MV-4-11 (cell line): ENCODE results near the gene SHCBP1.

Source experiments
- DNase-seq: peaks from one replicate; lab custom pipeline; 2025; lab: John Stamatoyannopoulos, UW

SHCBP1 gene

DNA sequence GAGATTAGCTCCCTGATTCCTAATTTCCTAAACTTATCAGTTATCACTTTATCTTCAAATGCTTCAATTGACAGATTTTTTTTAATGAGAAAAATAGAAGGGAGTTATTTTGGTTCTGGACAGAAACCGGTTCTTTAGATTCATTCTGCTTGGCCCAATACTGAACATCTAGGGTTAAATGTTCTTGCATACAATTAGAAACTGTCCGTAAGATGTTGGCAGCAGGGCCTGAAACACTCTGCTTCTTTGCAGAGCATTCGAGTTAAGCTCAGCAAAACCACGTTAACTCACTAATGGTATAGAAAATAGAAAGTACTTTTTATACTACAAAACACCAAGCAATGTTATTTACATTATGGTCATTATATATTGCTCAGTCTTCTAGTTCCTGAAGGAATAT lies 7.2 kb downstream of the SHCBP1 start:
- DNase-seq = no peak

GRCh38 chr16:46613352-46613751 lies 7.8 kb downstream of the SHCBP1 start:
- no peak for DNase-seq

- peak; percentile 69 for DNase-seq
These were observed 9.1 kb downstream of the SHCBP1 start for GRCh38 chr16:46612121-46612520.

GRCh38 chr16:46607529-46607928 lies 13.7 kb downstream of the SHCBP1 start:
- peak; percentile 20 for DNase-seq

- no peak for DNase-seq
These were observed 14.9 kb downstream of the SHCBP1 start for GRCh38 chr16:46606231-46606630.

DNA sequence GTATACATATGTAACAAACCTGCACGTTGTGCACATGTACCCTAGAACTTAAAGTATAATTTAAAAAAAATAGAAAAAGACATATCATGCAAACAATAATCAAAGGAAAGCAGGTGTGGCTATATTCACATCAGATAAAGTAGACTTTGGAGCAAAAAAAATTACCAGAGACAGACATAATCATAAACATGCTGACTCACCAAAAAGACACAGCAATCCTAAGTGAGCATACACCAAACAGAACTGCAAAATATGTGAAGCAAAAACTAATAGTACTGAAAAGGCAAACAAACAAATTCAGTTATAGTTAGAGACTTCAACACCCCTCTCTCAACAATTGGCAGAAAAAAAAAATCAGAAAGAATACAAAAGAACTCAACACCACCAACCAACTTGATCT lies 29.9 kb downstream of the SHCBP1 start:
- DNase-seq = no peak

DNA sequence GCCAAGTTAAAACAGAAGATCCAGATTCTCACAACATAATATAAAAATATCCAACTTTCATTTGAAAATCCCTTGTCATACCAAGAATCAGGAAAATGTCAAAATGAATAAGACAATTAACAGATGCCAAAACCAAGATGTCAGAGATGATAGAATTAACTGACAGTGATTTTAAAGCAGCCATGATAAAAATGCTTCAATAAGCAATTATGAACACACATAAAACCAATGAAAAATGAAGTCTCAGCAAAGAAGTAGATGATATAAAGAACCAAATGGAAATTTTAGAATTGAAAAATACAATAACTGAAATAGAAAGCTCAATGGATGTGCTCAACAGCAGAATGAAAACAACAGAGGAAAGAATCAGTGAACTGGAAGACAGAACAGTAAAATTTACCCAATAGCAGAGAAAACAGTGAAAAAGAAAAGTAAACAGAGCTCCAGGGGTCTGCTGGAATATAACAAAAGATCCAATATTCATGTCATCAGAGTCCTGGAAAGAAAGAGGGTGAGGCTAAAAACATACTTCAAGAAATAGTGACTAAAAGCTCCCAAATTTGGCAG lies 35.1 kb downstream of the SHCBP1 start:
- DNase-seq = no peak

DNA sequence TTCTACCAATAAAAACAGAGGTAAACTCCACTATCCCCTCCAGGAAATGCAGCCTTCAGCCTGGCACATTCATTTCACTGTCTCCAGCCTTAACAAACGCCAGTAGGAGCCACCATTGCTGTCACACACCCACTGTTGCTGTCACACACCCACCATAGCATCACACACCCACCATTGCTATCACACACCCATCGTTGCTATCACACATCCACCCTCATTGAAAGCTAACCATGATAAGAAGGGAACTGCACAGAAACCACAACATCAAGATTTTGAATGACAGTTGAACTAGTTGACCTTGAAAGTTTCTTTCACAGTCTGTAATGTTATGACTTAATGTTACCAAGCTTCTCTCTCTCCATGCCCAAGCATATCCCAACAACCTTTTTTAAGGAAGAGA lies 38.1 kb downstream of the SHCBP1 start:
- peak; percentile 13 for DNase-seq

DNA sequence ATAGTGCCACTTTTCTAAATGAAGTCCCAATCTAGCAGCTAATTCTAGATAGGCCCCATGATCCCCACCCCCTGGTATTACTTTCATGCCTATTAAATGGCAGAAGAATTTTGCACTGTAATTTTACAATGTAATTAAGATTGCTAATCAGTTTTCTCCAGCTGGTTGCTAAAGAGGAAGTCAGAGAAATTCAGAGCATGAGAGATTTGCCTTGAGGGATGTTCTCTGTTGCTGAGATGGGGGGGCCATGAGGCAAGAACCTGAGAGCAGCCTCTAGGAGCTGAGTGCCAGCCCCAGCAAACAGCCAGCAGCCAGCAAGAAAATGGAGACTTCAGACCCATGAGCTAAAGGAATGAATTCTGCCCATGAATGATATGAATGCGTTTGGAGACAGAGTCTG lies 38.9 kb downstream of the SHCBP1 start:
- peak; percentile 14 for DNase-seq

DNA sequence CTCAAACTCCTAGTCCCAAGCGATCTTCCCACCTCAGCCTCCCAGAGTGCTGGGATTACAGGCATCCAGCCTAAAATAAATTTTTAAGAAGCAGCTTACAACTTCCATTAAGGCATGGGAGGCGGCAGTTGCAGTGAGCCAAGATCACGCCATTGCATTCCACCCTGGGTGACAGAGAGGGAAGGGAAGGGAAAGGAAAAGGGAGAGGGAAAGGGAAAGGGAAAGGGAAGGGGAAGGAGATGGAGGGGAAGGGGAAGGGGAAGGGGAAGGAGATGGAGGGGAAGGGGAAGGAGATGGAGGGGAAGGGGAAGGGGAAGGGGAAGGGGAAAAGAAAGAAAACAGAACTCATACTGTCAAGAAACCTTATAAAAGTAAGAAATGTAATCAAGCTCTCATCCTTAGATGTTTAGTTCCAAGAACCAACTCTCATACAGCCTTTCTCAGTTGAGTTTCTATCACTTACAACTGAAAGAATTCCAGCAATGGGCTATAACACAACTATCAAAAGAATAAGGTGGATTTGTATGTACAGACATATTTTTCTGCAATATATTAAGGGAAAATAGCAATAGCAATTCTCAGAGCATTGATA lies 43.1 kb downstream of the SHCBP1 start:
- no peak for DNase-seq

- no peak for DNase-seq
These were observed 47.4 kb downstream of the SHCBP1 start for GRCh38 chr16:46573834-46574159.

DNA sequence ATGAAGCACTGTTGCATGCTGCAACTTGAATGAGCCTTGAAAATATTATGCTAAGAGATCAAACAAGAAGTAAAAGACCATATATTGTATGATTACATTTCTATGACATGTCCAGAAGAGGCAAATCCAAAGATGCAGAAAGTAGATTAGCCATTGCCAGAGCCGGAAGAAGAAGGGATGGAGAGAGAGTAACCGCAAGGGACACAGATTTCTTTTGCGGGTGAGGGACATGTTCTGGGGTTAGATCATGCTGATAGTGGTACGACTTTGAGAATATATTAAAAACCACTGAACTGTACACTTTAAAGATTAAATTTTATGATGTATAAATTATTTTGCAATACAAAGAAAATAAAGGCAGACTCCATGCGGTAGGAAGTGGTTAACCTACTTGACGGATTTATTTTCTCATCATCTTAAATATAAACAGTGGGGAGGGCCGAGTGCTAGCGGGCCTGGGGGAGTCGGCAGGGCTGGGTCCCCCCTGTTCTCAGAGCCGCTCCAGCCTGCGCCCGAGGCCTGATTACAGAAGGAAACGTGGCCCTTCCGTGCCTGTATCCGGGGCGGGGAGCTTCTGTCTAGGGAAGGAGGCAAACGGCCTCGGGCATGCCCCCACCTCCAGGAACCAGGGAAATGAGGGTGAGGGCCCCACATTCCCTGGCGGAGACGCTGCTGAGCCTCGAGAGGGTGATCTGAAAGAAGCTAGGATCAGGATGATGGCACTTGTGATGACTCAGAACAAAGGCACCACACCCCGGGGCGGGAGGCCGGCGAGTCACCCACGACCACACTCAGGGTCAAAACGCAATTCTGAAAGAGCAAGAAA lies 48.0 kb downstream of the SHCBP1 start:
- peak; percentile 28 for DNase-seq

GRCh38 chr16:46569231-46569735 lies 51.9 kb downstream of the SHCBP1 start:
- DNase-seq = no peak

DNA sequence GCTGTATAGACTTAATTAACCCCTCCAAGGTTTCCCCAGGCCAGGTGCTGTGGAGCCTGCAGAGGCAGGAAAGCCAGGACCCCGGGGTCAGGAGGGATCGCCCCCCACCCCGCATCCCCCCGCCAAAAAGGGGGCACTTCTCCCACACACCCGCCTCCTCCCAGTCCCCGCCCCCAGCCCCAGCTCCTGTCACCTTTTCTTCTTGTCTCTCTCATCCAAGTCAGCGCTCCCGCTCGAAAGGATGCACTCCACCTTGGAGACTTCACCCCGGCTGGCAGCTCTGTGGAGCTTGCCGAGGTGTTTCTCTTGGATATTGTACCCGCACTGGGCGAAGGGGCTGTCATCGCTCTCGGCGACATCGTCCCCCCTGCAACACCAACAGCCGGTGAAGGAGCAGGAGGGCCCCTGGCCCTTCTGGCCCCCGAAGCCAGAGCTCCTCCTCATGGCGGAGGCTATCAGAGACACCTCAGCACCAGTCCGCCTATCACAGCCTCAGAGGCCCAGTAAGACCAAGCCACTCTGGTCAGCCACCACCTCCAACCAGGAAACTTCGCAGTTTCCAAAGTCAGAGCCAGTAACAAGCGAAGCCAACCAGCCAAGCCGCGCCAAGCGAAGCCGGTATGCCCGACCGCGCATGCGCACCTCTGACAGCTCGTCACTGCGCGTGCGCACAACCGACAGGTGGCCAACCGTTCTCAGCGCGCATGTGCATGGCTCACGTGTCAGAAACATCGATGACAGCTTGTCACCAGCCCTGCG lies 52.5 kb downstream of the SHCBP1 start:
- no peak for DNase-seq

DNA sequence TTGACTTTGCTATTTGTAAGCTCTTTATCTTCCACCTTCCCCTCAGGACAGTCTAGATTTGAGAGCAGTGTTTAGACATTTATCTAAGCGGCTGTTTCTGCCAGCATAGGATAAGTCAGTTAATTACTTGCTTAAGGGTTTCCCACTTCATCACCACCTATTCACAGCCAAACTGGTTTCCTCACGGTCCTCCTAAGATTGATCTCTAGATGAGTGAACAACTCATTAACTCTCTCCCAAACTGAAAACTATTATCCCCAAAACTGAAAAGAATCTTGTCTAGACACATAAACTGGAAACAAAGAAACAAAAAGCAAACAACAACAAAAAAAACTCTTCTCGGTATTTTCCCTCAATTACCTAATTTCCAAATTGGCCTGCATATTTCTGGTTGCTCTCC lies 58.2 kb downstream of the SHCBP1 start:
- DNase-seq = no peak

DNA sequence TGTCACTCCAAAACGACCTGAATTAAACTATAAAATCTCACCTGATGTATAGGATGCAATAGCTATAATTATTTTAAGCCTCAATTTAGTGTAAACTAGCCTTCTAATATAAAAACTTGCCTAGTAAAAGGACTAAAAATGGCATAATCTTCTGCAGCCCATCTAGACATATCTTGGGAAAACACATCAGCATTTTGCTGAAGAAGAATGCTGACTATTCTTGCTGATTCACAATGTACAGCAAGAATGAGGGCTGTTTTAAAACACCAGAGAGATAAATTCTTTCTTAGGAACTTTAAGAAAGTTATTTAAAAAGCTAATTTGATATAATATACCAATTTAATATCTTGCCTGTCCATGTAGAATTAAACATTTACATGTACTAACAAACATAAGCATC lies 63.2 kb downstream of the SHCBP1 start:
- DNase-seq = no peak

DNA sequence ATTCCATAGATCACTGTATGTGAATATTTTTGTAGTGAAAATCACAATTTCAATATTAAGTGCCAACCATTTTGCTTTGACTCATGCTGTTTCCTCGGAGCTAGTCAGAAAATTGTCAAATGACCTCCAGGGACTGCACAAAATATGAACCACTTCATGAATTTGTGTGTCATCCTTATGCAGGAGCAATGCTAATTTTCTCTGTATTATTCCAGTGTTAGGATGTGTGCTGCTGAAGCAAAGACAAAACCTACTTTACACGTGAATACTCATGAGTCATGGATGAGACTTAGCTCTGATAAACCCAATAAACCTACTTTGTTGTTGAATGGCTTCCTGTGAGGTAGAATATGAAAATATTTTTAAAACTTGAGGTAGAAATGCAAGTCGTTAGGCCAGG lies 65.2 kb downstream of the SHCBP1 start:
- DNase-seq = no peak

- DNase-seq = peak; percentile 55
These were observed 66.7 kb downstream of the SHCBP1 start for GRCh38 chr16:46554435-46554834.

DNA sequence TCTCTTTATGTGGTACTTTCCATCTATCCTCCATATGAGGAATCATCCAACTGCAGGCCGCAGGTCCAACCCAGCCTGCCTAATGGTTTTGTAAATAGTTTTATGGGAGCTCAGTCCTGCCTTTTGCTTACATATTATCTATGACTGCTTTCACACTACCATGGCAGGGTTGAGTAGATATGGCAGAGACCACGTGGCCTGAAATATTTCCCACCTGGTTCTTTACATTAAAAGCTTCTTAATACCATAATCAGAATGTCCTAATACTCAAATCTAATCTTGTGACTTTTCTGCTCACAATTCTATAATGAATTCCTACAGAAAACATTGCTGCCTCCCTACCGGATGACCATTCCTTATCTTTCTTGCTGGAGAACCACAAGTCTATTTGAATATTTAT lies 71.7 kb downstream of the SHCBP1 start:
- no peak for DNase-seq
